HEK293 (cell line): ENCODE measurements around the gene TAF5L.

ENCODE experiments used
- ATF2 ChIP-seq: fragments of 450-650 bp; formaldehyde crosslinking; IDR thresholded peaks from 2 replicates; pipeline ENCODE4 v1.5.1; 2016; ENCODE audit warnings: missing biosample characterization, missing genetic modification characterization, low read depth
- GLIS1 ChIP-seq: fragments of 450-650 bp; formaldehyde crosslinking; IDR thresholded peaks from 2 replicates; pipeline ENCODE4 v1.5.1; 2016; ENCODE audit warnings: missing biosample characterization, missing genetic modification characterization
- HIC1 ChIP-seq: fragments of 450-650 bp; formaldehyde crosslinking; IDR thresholded peaks from 2 replicates; pipeline ENCODE4 v1.5.1; 2016; ENCODE audit warnings: missing biosample characterization, missing genetic modification characterization
- KLF7 ChIP-seq: fragments of 450-650 bp; formaldehyde crosslinking; IDR thresholded peaks from 2 replicates; pipeline ENCODE4 v1.5.1; 2016; ENCODE audit warnings: missing biosample characterization, missing genetic modification characterization, borderline replicate concordance
- REPIN1 ChIP-seq: fragments of 450-650 bp; formaldehyde crosslinking; IDR thresholded peaks from 2 replicates; pipeline ENCODE4 v1.5.1; 2017; ENCODE audit warnings: missing biosample characterization, missing genetic modification characterization, low read depth
- SCRT2 ChIP-seq: fragments of 450-650 bp; formaldehyde crosslinking; IDR thresholded peaks from 2 replicates; pipeline ENCODE4 v1.5.1; 2016; ENCODE audit warnings: missing biosample characterization, missing genetic modification characterization
- TCF7L2 ChIP-seq: IDR thresholded peaks from 2 replicates; pipeline ENCODE4 v1.6.1; 2011; ENCODE audit warnings: low read depth, mild to moderate bottlenecking, inconsistent platforms, low read length, moderate library complexity, borderline replicate concordance
- TSHZ1 ChIP-seq: fragments of 450-650 bp; formaldehyde crosslinking; IDR thresholded peaks from 2 replicates; pipeline ENCODE4 v1.5.1; 2016; ENCODE audit warnings: missing biosample characterization, missing genetic modification characterization, borderline replicate concordance
- YY1 ChIP-seq: fragments of 450-650 bp; formaldehyde crosslinking; IDR thresholded peaks from 2 replicates; pipeline ENCODE4 v1.5.1; 2018; ENCODE audit warnings: missing biosample characterization, missing genetic modification characterization
- ZFP37 ChIP-seq: fragments of 450-650 bp; formaldehyde crosslinking; IDR thresholded peaks from 2 replicates; pipeline ENCODE4 v1.5.1; 2016; ENCODE audit warnings: missing biosample characterization, missing genetic modification characterization
- ZNF121 ChIP-seq: fragments of 450-650 bp; formaldehyde crosslinking; IDR thresholded peaks from 2 replicates; pipeline ENCODE4 v1.5.1; 2016; ENCODE audit warnings: missing biosample characterization, missing genetic modification characterization
- ZNF18 ChIP-seq: fragments of 450-650 bp; formaldehyde crosslinking; IDR thresholded peaks from 2 replicates; pipeline ENCODE4 v1.5.1; 2016; ENCODE audit warnings: missing biosample characterization, missing genetic modification characterization
- ZNF2 ChIP-seq: fragments of 450-650 bp; formaldehyde crosslinking; IDR thresholded peaks from 2 replicates; pipeline ENCODE4 v1.5.1; 2016; ENCODE audit warnings: missing biosample characterization, missing genetic modification characterization
- ZNF23 ChIP-seq: fragments of 450-650 bp; formaldehyde crosslinking; IDR thresholded peaks from 2 replicates; pipeline ENCODE4 v1.5.1; 2016; ENCODE audit warnings: missing biosample characterization, missing genetic modification characterization, borderline replicate concordance
- ZNF248 ChIP-seq: fragments of 450-650 bp; formaldehyde crosslinking; IDR thresholded peaks from 2 replicates; pipeline ENCODE4 v1.5.1; 2017; ENCODE audit warnings: missing biosample characterization, missing genetic modification characterization
- ZNF302 ChIP-seq: fragments of 450-650 bp; formaldehyde crosslinking; IDR thresholded peaks from 2 replicates; pipeline ENCODE4 v1.5.1; 2016; ENCODE audit warnings: missing biosample characterization, missing genetic modification characterization, low read depth
- ZNF311 ChIP-seq: fragments of 450-650 bp; formaldehyde crosslinking; IDR thresholded peaks from 2 replicates; pipeline ENCODE4 v1.5.1; 2017; ENCODE audit warnings: missing biosample characterization, missing genetic modification characterization, borderline replicate concordance
- ZNF501 ChIP-seq: fragments of 450-650 bp; formaldehyde crosslinking; IDR thresholded peaks from 2 replicates; pipeline ENCODE4 v1.5.1; 2016; ENCODE audit warnings: missing biosample characterization, missing genetic modification characterization
- ZNF529 ChIP-seq: fragments of 450-650 bp; formaldehyde crosslinking; IDR thresholded peaks from 2 replicates; pipeline ENCODE4 v1.5.1; 2017; ENCODE audit warnings: missing genetic modification characterization, missing biosample characterization; ENCODE audit not compliant: insufficient replicate concordance
- ZNF571 ChIP-seq: fragments of 450-650 bp; formaldehyde crosslinking; IDR thresholded peaks from 2 replicates; pipeline ENCODE4 v1.5.0; 2017; ENCODE audit warnings: missing biosample characterization, missing genetic modification characterization
- ZNF623 ChIP-seq: fragments of 450-650 bp; formaldehyde crosslinking; IDR thresholded peaks from 2 replicates; pipeline ENCODE4 v1.5.1; 2016; ENCODE audit warnings: missing biosample characterization, missing genetic modification characterization
- ZNF639 ChIP-seq: fragments of 450-650 bp; formaldehyde crosslinking; IDR thresholded peaks from 2 replicates; pipeline ENCODE4 v1.5.1; 2016; ENCODE audit warnings: missing biosample characterization, missing genetic modification characterization
- ZNF704 ChIP-seq: fragments of 450-650 bp; formaldehyde crosslinking; IDR thresholded peaks from 2 replicates; pipeline ENCODE4 v1.5.1; 2016; ENCODE audit warnings: missing biosample characterization, missing genetic modification characterization
- ZNF707 ChIP-seq: fragments of 450-650 bp; formaldehyde crosslinking; IDR thresholded peaks from 2 replicates; pipeline ENCODE4 v1.5.1; 2016; ENCODE audit warnings: missing biosample characterization, missing genetic modification characterization
- ZSCAN16 ChIP-seq: fragments of 450-650 bp; formaldehyde crosslinking; IDR thresholded peaks from 2 replicates; pipeline ENCODE4 v1.5.1; 2016; ENCODE audit warnings: missing biosample characterization, missing genetic modification characterization
- TF ChIP-seq, protein P1 (sequence below): IDR thresholded peaks from 2 replicates; pipeline ENCODE4 v1.6.1; 2011; ENCODE audit warnings: mild to moderate bottlenecking, low read depth, low read length, borderline replicate concordance

Gene TAF5L

DNA sequence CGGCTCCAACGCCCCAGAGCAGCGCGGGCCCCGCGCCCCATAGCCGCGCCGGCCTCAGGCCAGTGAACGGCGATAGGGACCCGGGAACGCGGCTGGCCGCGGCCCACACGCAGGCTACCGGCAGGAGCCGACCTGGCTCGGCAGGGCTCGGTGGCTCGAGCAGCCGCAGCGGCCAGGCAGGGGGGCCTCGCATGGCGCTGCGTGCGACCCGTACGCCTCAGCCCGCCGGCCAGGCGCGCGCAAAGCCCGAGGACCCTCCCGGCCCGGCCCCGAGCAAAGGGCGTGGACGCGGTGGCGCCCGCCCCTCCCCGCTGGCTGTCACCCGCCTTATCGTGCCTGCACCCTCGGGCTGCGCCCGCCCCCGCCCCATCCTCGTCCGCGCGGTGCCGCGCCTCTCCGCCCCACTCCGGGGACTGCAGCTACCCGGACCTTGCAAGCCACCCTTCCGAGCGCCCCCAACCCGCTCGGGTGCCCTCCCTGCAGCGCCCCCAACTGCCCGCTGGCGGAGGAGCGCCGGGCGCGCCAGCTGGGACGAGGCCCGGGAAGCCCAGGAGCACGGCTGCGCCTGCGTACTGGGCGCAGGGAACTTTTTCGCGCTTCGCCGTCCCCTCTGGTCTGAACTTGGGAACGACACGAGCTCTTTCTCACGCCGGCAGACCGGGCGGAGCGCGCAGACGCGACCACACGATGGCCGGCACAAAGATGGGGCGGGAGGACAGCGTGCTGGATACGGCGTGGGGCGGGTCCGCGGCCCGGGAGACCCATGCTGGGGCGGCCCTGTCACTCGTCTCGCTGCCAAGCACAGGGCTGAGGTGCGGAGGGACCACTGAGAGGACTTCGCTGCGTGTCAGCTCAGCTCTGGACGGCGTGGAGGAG lies 67.2 kb downstream of the TAF5L start, which contains the start of gene ABCB10 (continued):
- TF ChIP-seq ZNF707 (tag by site-specific recombination) (no peak), ZNF704 (no peak), ZNF571 (tag by site-specific recombination) (no peak), ZNF18 (tag by site-specific recombination) (peak; percentile 58), TCF7L2 (no peak), HIC1 (tag by site-specific recombination) (peak; percentile 100), ZFP37 (tag by site-specific recombination) (peak; percentile 82), TSHZ1 (peak; percentile 62; the same call in 1 of the 2 replicates), ZNF302 (tag by site-specific recombination) (no peak), ZNF501 (tag by site-specific recombination) (peak; percentile 99), KLF7 (peak; percentile 83; the same call in 1 of the 2 replicates), ZNF2 (tag by site-specific recombination) (peak; percentile 97), ZSCAN16 (tag by site-specific recombination) (no peak), GLIS1 (tag by site-specific recombination) (peak; percentile 87), ZNF639 (tag by site-specific recombination) (no peak), ZNF623 (no peak), ZNF121 (tag by site-specific recombination) (peak; percentile 61), ZNF248 (tag by site-specific recombination) (no peak), YY1 (tag by site-specific recombination) (peak; percentile 82), ATF2 (no peak), REPIN1 (tag by site-specific recombination) (0 out of 2 replicates have a peak, but pooled peaks have one; percentile 21), SCRT2 (tag by site-specific recombination) (no peak), ZNF311 (tag by site-specific recombination) (no peak), ZNF529 (tag by site-specific recombination) (no peak), ZNF23 (tag by site-specific recombination) (no peak)
- TF ChIP-seq, protein P1, sequence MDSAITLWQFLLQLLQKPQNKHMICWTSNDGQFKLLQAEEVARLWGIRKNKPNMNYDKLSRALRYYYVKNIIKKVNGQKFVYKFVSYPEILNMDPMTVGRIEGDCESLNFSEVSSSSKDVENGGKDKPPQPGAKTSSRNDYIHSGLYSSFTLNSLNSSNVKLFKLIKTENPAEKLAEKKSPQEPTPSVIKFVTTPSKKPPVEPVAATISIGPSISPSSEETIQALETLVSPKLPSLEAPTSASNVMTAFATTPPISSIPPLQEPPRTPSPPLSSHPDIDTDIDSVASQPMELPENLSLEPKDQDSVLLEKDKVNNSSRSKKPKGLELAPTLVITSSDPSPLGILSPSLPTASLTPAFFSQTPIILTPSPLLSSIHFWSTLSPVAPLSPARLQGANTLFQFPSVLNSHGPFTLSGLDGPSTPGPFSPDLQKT, result no peak
- TF ChIP-seq, all 188 proteins: peak for 85
